ENCODE data around the gene CPHXL2.

CPHXL2 gene

GRCh38 chr16:75640598-75640997 is 36.2 kb downstream of the CPHXL2 start:
- DNase-seq: no peak

- DNase-seq: no peak
These were observed 41.8 kb downstream of the CPHXL2 start for GRCh38 chr16:75635036-75635435.

DNA sequence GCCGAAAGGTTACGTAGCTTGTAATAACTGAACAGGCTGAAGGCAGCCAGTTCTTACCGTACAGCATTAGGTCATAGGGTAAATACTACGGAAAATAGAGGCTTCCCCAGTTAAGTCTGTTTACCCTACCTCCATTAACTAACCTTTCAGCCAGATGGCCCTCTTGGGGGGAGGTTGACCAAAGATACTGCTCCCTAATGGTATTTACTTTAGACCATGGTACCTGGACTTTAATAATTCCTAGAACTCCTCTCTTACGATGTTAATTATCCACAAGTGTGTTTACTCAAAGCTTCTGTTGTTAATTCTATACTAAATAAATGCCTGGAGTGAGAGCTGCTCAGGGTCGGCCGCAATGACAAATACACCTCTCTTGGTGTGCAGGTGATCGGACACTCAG is 44.0 kb downstream of the CPHXL2 start:
- no peak for DNase-seq

DNA sequence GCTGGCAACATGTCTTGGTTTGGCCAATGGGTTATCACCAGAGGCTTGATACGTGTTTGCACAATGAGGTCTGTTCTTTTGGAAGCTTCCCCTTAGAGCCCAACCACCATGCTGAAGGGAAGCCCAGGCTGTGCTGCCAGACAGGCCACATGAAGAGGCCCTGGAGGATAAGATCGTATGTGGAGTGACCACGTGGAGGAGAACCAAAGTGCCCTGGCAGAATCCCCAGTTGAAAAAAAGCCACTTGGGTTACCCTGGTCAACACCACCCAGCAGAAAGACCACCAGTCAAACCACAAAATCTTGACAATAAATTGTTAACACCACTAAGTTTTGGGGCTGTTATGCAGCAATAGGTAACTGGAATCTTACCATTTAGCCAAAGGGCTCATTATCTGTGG is 46.8 kb downstream of the CPHXL2 start:
- no peak for DNase-seq

DNA sequence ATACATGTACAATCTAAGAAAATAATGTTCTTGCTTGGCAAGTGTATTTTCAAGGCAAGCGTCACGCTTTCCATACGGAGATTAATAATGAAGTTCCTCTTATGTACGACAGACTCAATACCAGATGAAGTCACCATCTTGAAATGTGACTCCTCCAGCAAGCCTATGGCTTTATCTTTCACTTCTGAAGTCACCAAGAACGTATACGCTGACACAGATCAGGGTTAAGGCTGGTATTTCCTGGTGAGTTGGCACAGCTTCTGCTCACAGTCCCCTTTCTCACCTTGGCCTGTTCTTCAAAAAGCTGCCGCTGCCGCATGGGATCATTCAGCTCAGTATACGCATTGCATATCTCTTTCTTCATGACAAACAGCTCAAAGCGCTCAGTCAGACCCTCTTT is 47.7 kb downstream of the CPHXL2 start:
- no peak for DNase-seq

- no peak for DNase-seq
These were observed 48.5 kb downstream of the CPHXL2 start for GRCh38 chr16:75628351-75628750.

GRCh38 chr16:75627851-75628250 is 49.0 kb downstream of the CPHXL2 start:
- DNase-seq: no peak

DNA sequence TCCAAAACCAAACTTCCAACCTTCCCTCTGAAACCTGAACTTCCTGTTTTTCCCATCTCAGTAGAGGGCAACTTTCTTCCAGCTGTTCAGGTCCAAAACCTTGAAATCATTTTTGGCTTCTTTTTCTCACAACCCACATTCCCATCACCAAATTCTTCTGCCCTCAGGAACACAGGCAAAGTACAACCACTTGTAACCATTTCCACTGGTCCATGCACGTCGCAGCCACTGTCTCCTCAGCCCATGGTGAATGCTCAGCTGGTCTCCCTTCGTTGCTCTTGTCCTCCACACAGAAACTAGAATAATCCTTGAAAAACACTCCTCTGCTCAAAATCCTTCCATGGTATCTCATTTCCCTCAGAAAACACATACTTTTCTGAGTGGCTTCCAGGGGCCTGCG is 50.0 kb downstream of the CPHXL2 start:
- DNase-seq: no peak

- no peak for DNase-seq
These were observed 51.9 kb downstream of the CPHXL2 start for GRCh38 chr16:75624921-75625334.

GRCh38 chr16:75622761-75623605 is 53.8 kb downstream of the CPHXL2 start, which contains the start of gene ADAT1:
ADAT1 (minus strand) TSS chr16:75623281; CDS start chr16:75620799, 2,482 bp downstream.
- peak; percentile 98 for DNase-seq

- peak; percentile 42 for DNase-seq
These were observed 55.7 kb downstream of the CPHXL2 start for GRCh38 chr16:75621170-75621477.

GRCh38 chr16:75620326-75621169 is 56.3 kb downstream of the CPHXL2 start:
- peak; percentile 48 for DNase-seq

DNA sequence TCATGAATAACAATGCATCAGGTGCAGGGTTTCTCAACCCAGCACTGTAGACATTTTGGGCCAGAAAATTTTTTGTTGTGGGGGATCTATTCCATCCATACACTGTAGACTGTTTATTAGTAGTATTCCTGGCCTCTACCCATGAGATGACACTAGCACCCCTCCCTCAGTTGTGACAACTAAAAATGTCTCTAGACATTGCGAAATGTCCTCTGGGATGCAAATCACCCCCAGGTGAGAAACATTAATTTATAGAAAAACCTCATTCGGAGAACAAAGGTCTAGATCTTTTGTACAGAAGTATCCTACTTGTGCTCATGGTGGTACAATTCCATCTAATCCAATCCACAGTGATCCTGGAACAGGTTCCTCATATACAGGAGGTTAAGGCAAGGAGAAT is 58.0 kb downstream of the CPHXL2 start:
- no peak for DNase-seq

DNA sequence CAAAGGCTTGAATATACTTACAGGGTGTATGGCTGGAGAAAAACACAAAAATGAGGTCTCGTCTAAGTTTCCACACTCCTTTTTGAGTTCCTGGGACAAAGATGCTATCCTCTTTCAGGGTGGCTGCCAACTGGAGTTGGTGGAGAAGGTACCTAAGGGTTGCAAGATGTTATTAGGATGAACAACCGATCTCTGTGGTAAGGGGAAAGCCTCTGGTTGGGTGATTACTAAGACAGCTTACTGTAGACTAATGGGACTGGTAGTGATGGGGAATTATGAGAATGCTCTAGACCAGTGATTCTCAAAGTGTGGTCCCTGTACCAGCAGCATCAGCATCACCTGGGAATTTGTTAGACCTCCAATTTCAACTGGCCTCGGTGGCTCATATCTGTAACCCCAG is 59.7 kb downstream of the CPHXL2 start:
- DNase-seq: peak; percentile 43

GRCh38 chr16:75616521-75617010 is 60.2 kb downstream of the CPHXL2 start:
- peak; percentile 91 for DNase-seq

DNA sequence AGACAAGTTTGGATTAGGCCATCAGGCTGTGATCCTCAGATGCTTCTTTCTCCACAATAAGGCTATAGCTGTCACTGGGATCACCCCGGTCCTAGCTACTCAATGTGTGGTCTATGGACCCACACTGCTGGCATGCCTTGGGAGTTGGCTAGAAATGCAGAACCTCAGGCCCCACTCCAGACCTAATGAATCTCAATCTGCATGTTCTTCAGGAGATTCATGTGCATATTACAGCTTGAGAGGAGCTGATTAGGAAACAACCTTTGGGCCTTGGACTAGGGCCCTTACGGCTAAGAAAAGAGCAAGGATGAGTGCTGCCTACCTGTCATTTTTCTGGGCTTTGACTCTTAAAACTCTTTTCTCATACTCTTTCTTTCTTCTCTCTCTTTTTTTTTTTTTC is 61.2 kb downstream of the CPHXL2 start:
- no peak for DNase-seq

- no peak for DNase-seq
These were observed 62.5 kb downstream of the CPHXL2 start for GRCh38 chr16:75614066-75614897.
